HG02938 (cell line): ENCODE measurements around the gene TMEM239.

ENCODE experiments used
- ATAC-seq: cut with Tn5 transposase; IDR thresholded peaks from one replicate; pipeline ENCODE4 v1.9.1; 2021; ENCODE audit warnings: mild to moderate bottlenecking, moderate library complexity; ENCODE audit not compliant: unreplicated experiment

The TMEM239 gene

DNA sequence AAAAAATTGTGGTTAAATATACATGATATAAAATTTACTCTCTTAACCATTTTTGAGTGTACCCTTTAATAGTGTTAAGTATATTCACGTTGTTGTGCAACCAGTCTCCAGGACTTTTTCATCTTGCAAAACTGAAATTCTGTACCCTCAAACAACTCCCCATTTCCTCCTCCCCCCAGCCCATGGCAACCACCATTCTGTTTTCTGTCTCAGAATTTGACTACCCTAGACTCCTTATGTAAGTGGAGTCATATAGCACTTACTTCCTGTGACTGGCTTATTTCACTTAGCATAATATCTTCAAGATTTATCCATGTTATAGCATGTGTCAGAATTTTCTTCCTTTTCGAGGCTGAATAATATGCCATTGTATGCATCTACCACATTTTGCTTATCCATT lies 29.4 kb downstream of the TMEM239 start:
- ATAC-seq = no peak

- no peak for ATAC-seq
Measured at GRCh38 chr20:2846698-2847097, 30.5 kb downstream of the TMEM239 start.

- ATAC-seq = no peak
Measured at GRCh38 chr20:2847802-2848201, 31.6 kb downstream of the TMEM239 start.

DNA sequence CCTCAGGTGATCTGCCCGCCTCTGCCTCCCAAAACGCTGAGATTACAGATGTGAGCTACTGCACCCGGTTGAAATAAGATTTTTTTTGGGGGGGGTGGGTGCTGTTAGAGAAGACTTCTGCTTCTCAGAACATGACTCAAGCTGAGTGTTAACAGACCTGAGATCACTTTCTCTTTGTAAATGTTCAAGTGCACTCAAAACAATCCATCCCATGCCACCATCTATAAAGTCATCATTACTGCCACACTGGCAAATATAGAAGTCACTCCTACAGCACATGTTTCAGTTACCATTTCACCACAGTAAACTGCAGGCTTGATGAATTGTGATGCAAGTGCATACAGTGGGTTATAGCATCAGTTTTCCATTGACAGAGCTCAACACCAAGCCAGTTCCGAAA lies 33.4 kb downstream of the TMEM239 start:
- ATAC-seq = no peak

GRCh38 chr20:2851086-2851485 lies 34.9 kb downstream of the TMEM239 start:
- ATAC-seq = no peak

- ATAC-seq = no peak
Measured at GRCh38 chr20:2858591-2858990, 42.4 kb downstream of the TMEM239 start.

GRCh38 chr20:2859330-2860121 lies 43.4 kb downstream of the TMEM239 start:
- no peak for ATAC-seq

- ATAC-seq = no peak
Measured at GRCh38 chr20:2864626-2865025, 48.5 kb downstream of the TMEM239 start.

DNA sequence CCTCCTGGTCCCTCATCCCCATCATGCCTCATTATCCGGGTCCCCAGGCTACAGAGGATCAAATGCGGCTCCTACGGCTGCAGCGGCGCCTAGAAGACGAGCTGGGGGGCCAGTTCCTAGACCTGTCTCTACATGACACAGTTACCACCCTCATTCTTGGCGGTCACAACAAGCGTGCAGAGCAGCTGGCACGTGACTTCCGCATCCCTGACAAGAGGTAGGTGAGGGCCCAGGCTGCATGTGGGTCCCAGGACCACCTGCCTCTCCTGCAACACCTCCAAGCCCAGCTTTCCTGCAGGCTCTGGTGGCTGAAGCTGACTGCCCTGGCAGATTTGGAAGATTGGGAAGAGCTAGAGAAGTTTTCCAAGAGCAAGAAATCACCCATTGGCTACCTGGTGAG lies 48.9 kb downstream of the TMEM239 start:
- no peak for ATAC-seq

DNA sequence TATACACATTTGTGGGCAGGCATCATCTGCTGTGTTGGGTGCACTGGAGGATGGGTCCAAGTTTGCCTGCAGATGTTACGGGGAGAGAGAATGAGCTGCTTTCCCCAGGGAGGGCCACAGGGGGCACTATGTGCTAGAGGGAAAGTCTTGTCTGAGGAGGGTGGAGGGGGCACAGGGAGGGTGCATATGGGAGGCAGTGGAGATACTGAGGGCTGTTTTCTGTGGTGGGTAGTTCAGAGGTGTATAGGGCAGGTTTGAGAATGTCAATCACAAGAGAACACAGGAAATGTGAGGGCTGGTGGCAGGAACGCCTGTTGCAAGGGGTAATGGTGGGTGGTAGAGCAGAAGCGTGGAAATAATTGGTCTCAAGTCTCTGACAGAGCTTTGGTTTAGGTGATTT lies 49.5 kb downstream of the TMEM239 start:
- ATAC-seq = no peak

DNA sequence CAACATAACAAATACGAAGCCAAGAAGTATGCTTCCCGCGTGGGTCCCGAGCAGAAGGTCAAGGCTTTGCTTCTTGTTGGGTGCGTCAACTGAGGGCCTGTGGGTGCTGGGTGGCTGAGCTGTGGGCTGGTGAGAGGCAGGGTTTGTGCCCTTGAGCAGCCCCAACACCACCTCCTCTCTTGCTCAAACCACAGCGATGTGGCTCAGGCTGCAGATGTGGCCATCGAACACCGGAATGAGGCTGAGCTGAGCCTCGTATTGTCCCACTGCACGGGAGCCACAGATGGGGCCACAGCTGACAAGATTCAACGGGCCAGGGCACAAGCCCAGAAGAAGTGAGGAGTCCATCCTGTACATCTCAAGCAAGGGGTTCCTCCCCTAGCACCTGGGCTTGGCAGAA lies 50.1 kb downstream of the TMEM239 start:
- ATAC-seq = no peak

DNA sequence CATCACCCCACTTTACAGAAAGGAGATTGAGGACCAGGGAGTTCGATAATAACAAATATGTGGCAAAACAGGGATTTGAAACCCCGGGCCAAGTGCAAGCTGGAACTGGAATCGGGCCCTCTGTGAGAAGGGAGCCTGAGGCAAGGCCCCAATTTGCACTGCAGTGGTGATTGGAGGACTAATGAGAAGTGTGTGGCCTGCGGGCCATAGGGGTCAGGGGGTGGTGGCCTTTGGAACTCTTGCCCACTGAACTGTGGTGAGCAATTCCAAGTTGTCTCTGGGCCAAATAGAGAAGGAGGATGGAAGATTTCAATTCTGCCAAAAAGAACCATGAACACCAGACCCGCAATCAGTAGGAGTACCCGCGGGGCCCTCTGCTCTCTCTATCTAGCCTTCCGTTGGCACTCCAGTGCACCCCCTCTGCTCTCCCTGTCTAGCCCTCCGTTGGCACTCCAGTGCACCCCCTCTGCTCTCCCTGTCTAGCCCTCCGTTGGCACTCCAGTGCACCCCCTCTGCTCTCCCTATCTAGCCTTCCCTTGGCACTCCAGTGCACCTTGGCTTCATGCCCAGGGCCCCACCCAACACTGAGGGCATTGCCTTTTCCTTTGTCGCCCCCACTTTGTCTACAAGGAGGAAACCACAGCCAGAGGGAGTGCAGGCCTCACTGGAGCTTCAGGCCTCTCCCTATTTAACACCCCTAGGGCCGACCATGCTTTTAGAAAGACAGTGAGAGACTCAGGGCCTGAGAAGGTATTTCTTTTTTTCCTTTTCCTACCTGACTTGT lies 51.1 kb downstream of the TMEM239 start:
- ATAC-seq = no peak
